HFF-Myc (cell line): ENCODE measurements around the gene MGAT5B.

Experiments used
- DNase-seq: peaks from one replicate; pipeline ENCODE4 v3.0.0-alpha.2; 2011; ENCODE audit warnings: low read depth; ENCODE audit errors: extremely low read depth
- H3K4me3 ChIP-seq: replicated peaks from 2 replicates; pipeline ENCODE4 v1.5.1; 2011; ENCODE audit warnings: low read depth, mild to moderate bottlenecking, control low read depth, low read length
- TF ChIP-seq, protein P1 (sequence below): IDR thresholded peaks from 2 replicates; pipeline ENCODE4 v1.5.1; 2012; ENCODE audit warnings: mild to moderate bottlenecking, low read depth, low read length, control low read depth; ENCODE audit errors: missing control alignments

The MGAT5B gene

DNA sequence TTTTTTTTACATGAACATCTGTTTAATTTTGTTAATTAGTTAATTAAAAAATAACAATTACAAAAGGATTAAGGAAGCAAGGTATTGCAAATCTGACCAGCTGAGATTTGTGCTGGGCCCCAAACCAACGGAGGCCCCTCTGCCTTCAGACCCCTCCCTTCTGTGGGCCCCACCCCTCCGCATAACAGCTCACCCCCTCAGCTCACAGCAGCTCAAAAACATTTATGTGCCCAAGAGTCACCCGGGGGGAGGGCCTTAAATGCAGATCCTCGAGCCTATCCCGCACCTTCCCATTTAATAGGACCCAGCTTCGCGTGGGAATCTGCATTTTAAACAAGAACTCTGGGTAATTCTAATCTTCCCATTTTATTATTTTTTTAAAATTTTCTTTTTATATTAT lies 75.0 kb downstream of the MGAT5B start:
- no peak for DNase-seq
- TF ChIP-seq, protein P1, sequence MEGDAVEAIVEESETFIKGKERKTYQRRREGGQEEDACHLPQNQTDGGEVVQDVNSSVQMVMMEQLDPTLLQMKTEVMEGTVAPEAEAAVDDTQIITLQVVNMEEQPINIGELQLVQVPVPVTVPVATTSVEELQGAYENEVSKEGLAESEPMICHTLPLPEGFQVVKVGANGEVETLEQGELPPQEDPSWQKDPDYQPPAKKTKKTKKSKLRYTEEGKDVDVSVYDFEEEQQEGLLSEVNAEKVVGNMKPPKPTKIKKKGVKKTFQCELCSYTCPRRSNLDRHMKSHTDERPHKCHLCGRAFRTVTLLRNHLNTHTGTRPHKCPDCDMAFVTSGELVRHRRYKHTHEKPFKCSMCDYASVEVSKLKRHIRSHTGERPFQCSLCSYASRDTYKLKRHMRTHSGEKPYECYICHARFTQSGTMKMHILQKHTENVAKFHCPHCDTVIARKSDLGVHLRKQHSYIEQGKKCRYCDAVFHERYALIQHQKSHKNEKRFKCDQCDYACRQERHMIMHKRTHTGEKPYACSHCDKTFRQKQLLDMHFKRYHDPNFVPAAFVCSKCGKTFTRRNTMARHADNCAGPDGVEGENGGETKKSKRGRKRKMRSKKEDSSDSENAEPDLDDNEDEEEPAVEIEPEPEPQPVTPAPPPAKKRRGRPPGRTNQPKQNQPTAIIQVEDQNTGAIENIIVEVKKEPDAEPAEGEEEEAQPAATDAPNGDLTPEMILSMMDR = no peak

DNA sequence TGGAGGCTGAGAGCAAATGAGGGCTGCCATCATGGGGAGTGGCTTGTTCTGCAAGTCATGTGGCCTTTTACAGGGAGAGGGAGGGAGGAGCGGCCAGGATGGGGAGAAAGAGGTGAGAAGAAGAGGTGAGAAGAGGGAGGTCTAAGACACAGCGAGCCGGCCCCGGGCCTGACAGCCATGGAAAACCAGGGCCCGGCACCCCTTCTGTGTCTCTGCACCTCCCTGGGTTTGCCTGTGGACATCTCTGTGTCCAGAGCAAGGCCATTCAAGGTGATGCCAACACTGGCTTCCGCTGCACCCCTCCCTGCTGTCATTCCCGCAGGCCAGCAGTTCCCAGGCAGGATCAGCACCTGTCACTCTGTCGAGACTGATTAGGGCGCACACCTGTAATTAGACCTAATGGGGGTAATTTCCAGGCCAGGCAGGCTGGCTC lies 75.6 kb downstream of the MGAT5B start:
- H3K4me3 ChIP-seq = no peak overlapping the region
- DNase-seq = no peak
- TF ChIP-seq, protein P1 = no peak

More for the DNA sequence above, 75.0 kb downstream of the MGAT5B start:
- H3K4me3 ChIP-seq = no peak overlapping the region

DNA sequence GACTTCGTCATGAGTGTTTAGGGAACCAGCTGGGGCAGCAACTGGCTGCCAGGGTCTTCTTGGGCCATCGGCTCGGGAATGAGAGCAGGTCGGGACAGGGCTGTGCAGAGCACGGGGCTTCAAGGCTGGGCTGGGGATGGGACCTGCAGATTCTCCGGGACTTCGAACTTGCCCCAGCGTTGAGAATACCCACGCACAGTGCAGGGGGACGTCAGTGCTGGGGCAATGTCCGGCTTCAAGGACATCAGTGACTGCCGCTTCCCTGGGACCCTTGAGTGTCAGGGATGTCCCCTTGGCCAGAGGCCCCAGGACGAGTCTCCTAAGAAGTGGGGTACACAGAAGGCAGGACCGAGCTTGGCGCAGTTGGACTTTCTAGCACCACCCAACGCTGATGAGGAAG lies 76.3 kb downstream of the MGAT5B start:
- TF ChIP-seq, protein P1 = no peak
- H3K4me3 ChIP-seq = no peak overlapping the region
- no peak for DNase-seq

DNA sequence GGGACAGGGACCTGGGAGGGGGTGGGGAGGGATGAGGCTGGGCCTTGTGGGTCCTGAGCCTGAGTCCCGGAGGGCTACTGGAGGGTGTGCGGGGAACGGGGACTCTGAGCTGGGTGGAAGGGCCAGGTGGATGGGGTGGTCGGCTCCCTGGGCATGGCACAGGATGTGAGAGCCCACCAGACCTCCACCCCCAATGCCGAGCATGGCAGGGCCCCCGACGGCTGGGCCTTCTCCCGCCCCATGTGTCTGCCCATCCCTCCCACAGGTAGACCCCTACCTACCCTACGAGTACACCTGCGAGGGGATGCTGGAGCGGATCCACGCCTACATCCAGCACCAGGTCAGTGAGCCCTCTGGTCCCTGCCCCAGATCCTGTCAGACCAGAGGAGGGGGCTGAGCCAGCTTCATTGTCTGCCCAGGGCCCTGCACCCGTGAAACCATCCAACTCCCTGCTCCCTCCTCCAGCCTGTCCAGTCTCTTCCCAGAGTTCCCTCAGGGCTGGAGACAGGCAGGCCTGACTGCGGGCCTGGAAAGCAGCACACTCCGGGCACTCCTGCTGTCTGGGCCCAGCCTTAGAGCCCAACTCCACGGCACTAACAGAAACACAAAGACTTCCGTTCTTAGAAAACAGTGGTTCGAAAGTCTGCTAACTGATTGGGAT lies 78.0 kb downstream of the MGAT5B start:
- H3K4me3 ChIP-seq = no peak overlapping the region
- TF ChIP-seq, protein P1 = no peak
- no peak for DNase-seq

DNA sequence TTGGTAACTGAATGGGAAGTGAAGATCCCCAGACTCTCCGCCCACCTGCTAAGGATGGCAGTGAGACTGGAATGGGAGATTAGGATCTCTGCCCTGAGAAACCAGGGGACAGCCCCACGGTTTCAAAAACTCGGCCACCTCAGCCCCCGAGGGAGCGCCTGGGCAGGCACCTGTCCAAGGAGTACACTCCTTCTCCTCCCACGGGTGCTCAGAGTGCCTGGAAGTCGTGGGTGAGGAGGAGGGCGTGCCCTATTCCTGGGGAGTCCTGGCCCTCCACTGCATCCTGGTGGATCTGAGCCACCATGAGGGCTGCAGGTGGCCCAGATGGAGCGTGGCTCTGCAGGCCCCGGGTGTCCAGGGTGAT lies 78.5 kb downstream of the MGAT5B start:
- DNase-seq = no peak
- no peak overlapping the region for H3K4me3 ChIP-seq
- TF ChIP-seq, protein P1 = no peak

DNA sequence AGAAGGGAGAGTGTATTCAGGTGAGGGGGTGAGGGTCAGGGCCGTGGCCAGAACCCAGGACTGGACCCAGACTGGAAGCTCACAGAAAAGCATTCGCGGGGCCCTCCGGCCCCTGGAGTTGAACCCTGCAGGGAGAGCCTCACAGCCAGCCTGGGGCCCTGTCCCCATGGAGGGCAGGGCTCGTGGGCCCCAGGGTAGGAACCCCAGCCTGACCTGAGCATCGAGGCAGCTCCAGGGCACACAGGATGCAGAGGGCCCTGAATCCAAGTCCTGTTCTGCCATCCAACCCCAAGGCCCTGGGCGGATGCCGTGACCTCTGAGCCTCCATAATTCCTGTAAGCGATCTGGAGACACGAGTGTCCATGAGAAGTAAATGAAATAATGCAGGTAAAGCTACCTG lies 79.1 kb downstream of the MGAT5B start:
- H3K4me3 ChIP-seq = no peak overlapping the region
- TF ChIP-seq, protein P1 = no peak
- DNase-seq = no peak

DNA sequence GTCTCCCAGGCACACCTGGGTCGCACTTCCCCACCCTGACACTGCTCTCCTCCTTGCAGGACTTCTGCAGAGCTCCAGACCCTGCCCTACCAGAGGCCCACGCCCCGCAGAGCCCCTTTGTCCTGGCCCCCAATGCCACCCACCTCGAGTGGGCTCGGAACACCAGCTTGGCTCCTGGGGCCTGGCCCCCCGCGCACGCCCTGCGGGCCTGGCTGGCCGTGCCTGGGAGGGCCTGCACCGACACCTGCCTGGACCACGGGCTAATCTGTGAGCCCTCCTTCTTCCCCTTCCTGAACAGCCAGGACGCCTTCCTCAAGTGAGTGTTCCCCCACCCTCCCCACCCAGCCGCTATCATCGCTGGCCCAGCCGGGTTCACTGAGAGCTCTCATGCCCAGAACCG lies 79.6 kb downstream of the MGAT5B start:
- DNase-seq = no peak
- H3K4me3 ChIP-seq = no peak overlapping the region
- TF ChIP-seq, protein P1 = no peak
